Stimulated activated naive CD4-positive, alpha-beta T cell (primary cell): ENCODE data around the gene WIZ.
A peak's percentile ranks its signal among the peaks of the same experiment; 100 is the strongest.
"Not testable (repeated sequence)": the region's sequence is repeated elsewhere in the genome, so short reads cannot be mapped to it uniquely, and the experiment has no call there.

Experiments used
- DNase-seq, 6 experiments: peaks; one replicate each; lab custom pipeline; 2025; lab: John Stamatoyannopoulos, UW

Gene WIZ

DNA sequence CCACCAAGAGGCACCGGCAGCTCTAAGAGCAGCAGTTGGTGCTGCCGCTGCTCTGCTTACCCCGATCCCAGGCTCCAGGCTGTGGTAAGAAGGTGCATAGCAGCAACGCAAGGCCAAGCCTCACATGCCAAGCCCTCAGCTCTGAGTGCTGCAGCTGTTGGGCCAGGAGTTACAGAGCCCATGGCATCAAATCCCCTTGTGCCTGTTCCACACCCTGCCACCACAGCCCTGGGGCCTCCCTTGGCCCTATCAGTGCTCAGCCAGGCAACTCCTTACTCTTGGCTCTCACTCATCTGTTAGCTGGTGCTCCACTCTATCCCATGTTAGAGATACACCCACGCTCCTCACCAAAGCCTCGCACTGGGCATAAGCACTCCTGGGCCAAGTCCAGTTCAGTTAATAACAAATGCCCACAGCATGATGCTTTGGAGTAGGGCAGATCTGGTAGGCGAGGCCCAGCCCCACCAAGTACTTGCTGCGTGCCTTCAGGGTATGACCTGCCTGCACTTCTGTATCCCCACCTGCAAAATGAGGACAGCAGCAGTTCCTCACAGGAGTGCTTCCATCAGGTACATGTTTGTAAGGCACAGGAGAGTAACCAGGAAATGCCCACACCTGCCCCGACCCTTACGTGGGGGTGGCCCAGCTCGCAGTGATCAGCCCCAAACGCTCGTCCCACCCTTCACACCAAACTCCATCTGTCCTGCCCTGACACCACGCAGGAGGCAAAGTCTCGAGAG is 47.2 kb downstream of the WIZ start:
- no peak for DNase-seq

- no peak for DNase-seq
Measured at GRCh38 chr19:15401397-15401710, 48.4 kb downstream of the WIZ start.

DNA sequence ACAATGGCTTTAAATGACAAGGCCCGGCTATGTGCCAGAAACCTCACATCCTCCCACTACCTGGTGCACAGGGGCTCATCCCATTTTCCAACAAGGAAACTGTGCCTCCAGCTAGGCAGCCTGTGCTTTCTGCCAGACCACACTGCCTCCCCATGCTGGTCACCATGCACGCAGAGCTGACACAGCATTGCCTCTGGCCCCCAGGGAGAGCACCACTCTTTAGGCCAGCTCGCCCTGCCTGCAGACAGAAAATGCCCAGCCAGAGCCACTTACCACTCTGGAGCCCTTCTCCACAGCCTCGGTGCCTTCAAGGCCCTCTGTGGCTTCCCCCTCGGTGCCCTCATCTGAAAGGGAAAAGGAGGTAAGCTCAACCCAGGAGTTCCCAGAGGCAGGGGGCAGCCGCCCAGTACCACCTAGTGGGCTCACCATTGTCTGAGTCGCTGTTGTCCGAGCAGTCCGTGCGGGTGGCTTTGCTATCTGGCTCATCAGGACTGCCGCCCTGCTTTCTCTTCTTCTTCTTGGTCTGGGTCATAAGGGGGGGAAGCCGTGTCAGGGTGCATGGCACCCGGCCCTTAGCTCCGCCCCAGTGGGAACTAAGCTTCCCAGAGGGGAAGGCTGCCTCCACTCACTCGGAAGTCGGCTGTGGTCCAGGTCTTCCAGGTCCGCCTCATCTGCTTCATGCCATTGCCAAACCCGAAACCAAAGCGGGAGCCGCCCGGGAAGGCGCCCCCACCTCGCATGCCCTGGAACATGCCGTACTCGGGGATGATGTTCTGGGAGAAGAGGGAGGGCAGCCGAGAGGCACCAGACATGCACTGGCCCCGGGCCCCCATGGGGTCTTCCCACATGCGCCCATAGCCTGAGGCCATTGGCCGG is 49.0 kb downstream of the WIZ start:
- DNase-seq, result no peak

- no peak for DNase-seq
Measured at GRCh38 chr19:15399635-15400034, 50.1 kb downstream of the WIZ start.

- no peak for DNase-seq
Measured at GRCh38 chr19:15399234-15399515, 50.6 kb downstream of the WIZ start.

DNA sequence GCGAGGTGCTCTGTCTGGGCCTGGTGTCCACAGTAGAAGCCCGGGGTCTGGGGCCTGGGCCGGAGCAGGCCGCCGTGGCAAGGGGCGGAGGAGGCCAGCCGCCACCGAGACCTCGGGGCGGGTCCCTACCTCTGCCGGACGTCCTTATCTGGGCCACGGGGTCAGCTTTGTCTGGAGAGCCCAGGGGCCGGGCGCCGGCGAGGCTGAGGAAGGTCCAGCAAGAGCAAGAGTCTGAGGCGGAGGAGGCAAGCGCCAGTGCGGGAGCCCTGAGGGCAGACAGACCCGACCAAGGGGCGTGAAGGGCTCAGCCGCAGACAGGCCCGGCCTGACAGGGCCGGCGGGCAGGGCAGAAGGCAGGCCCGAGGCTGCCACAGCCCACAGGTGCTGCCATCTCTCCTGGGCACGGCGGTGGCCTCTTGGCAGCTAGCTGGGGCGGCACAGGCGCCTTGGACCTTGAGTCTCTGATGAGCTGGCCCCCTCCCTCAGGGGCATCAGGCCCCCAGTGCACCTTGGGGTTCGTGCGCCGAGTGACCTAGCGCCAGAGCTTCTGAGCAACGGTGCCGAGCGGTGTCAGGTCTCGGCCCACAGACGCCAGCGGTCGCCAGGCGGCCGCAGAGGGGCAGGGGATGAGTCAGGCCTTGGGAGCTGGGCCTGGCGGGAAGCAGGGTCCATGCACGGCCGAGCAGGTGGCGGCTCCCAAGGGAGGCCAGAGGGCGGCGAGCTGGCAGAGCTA is 51.1 kb downstream of the WIZ start:
- DNase-seq, result no peak

DNA sequence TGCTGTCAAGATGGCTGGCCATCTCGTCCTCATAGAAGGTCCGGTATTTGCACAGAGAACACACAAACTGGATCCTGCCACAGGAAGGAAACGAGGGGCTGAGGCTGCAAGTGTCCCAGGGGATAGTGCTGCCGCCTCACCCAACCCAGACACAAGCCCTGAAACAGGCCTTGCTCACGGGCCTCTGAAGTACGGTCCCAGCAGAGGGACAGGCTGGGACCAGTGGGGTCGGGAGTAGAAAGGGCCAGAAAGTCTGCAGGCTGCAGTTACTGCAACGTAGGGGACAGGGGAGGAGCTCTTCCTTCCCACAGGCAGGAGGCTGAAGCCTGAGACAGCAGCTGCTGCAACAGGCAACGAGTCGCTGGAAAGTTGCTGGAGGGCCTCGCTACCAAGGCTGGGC is 52.0 kb downstream of the WIZ start:
- no peak for DNase-seq

DNA sequence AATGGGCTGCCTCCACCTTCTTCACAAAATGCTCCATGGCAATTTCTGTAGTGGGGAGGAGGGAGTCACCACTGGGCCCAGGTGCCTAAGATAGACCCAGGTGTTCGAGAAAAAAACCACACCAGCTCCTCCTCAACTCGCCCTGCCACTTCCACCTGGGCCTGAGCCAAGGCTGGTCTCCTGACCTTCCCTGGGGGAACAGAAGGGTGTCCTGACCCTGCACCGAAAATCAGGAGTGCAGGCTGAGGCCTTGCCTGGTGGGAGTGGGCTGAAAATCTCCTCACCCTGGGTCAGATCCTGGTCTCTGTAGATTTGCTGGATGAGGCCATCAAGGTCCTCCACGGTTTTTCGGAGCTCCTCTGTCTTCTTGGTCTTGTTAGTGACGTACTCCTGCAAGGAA is 52.5 kb downstream of the WIZ start:
- no peak for DNase-seq

GRCh38 chr19:15396436-15396835 is 53.3 kb downstream of the WIZ start:
- no peak for DNase-seq

- DNase-seq, result not testable (repeated sequence)
Measured at GRCh38 chr19:15395251-15395650, 54.5 kb downstream of the WIZ start.

GRCh38 chr19:15394426-15394825 is 55.3 kb downstream of the WIZ start:
- DNase-seq, result no peak

DNA sequence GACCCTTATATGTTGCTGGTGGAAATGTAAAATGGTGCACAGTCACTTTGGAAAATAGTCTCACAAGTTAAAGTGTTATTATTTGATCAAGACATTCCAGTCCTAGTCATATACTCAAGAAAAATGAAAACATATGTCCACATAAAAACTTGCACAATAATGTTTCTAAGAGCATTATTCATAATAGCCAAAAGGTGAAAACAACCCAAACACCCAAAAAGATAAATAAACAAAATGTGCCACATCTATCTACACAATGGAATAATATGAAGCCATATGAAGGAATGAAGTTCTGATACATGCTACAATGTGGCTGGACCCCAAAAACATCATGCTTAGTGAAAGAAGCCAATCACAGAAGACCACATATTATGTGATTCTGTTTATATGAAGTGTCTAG is 55.8 kb downstream of the WIZ start:
- no peak for DNase-seq

GRCh38 chr19:15390814-15391213 is 58.9 kb downstream of the WIZ start:
- no peak for DNase-seq

DNA sequence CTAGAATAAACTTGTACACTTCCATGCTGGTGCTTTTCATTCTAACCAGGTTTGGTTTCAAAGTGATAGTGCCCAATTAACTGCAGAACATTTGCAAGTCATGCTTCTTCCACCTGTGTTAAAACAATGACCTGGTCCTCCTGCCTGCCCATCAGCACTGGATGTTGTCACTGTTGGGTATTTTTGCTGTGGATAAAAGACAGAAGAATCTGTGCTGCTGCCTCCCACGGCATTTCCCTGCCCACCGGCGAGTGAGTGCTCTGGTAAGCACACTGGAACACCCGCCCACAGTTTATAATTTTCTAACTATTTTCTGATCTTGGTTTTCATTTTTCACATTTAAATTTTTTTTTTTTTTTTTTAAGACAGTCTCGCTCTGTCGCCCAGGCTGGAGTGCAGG is 67.9 kb downstream of the WIZ start:
- no peak for DNase-seq

- no peak for DNase-seq
Measured at GRCh38 chr19:15381429-15381828, 68.3 kb downstream of the WIZ start.

- DNase-seq, result no peak
Measured at GRCh38 chr19:15379999-15380647, 69.6 kb downstream of the WIZ start.

- peak; percentile 94 to 99 (median 98) for DNase-seq
Measured at GRCh38 chr19:15379083-15379998, 70.4 kb downstream of the WIZ start, which contains the start of gene AKAP8. Gene AKAP8, minus strand, starts transcription at chr19:15379787. Its CDS starts 56 bp downstream, at chr19:15379731.

DNA sequence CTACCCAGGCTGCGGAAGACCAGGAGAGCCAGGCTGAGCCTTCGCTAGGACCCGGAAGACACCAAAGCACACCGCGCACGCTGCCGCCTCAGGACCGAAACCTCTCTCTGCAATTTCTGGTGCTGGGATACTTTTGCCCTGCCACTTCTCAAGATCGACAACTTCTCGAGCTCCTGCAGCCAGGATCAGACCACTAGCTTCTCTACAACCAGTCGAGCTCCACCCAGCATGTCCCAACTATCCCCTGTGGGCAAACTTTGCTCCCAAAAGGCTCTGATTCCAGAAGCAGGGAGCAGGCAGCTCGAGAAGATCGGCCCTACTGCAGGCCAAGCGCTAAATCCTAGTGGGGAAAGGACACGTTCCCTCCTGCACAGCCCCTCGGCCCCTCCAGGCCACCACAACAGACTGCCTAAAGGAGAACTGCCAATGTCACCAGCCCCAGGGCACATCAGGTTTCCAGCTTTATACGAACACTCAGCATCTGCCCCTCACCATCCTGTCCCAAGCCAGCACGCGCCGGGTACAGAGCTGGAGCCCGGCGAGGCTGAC is 71.1 kb downstream of the WIZ start:
- peak in 5 of 6 experiments; percentile 24 to 51 (median 33) for DNase-seq

- DNase-seq, result no peak
Measured at GRCh38 chr19:15374796-15375440, 74.8 kb downstream of the WIZ start.

GRCh38 chr19:15374105-15374651 is 75.6 kb downstream of the WIZ start:
- no peak for DNase-seq
